Astrocyte (in vitro differentiated cells and primary cell): Measurements from ENCODE around the gene EID3.

Source experiments
- CTCF ChIP-seq: IDR thresholded peaks from 2 replicates; pipeline ENCODE4 v1.5.1; 2011; ENCODE audit warnings: low read depth, mild to moderate bottlenecking, inconsistent platforms, low read length, moderate library complexity; ENCODE audit not compliant: insufficient read depth
- EZH2 ChIP-seq: IDR thresholded peaks from 2 replicates; pipeline ENCODE4 v1.6.1; 2012; ENCODE audit warnings: mild to moderate bottlenecking, low read length, inconsistent platforms; ENCODE audit not compliant: insufficient read depth

GRCh38 chr12:104331376-104331775, 27.8 kb downstream of the EID3 start:
- TF ChIP-seq CTCF (no peak), EZH2 (no peak)
